HepG2 (cell line): ENCODE measurements around the gene APBB2. TPM values are rescaled to one million over a fixed set of nuclear protein-coding genes. Genes with fewer than 3 reads are reported as not detected.
A peak's percentile ranks its signal among the peaks of the same experiment; 100 is the strongest.

Experiments used
- ATAC-seq: fragments of 200-7000 bp; cut with Tn5 transposase; 3 replicates; pipeline ENCODE4 v1.9.1; 2020; ENCODE audit warnings: mild to moderate bottlenecking, moderate library complexity
- BruUV-seq: library from RNA; stranded (reverse); fragments of 400-500 nt; replicated peaks from 2 replicates; lab custom pipeline; 2021; lab: Mats Ljungman, UMichigan
- CTCF ChIA-PET: fragments of 300-600 bp; formaldehyde crosslinking; extraction: SDS; loops from one replicate; lab custom pipeline; 2021; ENCODE audit warnings: low total read pairs, inconsistent platforms, low intra/inter-chr PET ratio; lab: Yijun Ruan, JAX
- POLR2A ChIA-PET: fragments of 350-600 bp; sonication (Branson Sonifier 250); formaldehyde crosslinking; loops from one replicate; lab custom pipeline; 2020; ENCODE audit warnings: antibody characterized with exemption, inconsistent platforms; lab: Yijun Ruan, JAX
- DNase-seq: peaks from one replicate; pipeline ENCODE4 v3.0.0-alpha.2; 2015; ENCODE audit warnings: low spot score
- FAIRE-seq: peaks from 3 replicates; lab custom pipeline; 2011; peaks lifted over from hg19 to GRCh38; lab: Jason Lieb, UNC
- H2AFZ ChIP-seq: one replicate; pipeline ENCODE4 v1.6.1; 2011; ENCODE audit warnings: low read length, inconsistent platforms
- H3K27ac ChIP-seq: fragments of 300-600 bp; 3 replicates; pipeline ENCODE4 v1.8.0; 2011; ENCODE audit warnings: mixed run types, mild to moderate bottlenecking, mixed read lengths, low read length, inconsistent platforms; ENCODE audit not compliant: insufficient read depth; ENCODE audit errors: extremely low read length
- H3K27me3 ChIP-seq, 2 experiments: fragments of 200-600 bp in 1 of 2; 2 replicates in 1 of 2; 3 replicates in 1 of 2; pipeline versions ENCODE4 v1.6.0 to v1.8.0; 2011; ENCODE audit warnings: low read length in 2 of 2, mild to moderate bottlenecking in 2 of 2, moderate library complexity in 2 of 2, inconsistent platforms in 1 of 2; ENCODE audit not compliant: insufficient read depth in 2 of 2, control insufficient read depth in 1 of 2
- H3K36me3 ChIP-seq, 2 experiments: fragments of 200-600 bp in 1 of 2; replicated peaks in 1 of 2; 2 replicates in 1 of 2; 3 replicates in 1 of 2; pipeline versions ENCODE4 v1.5.1 to v1.8.0; 2011; ENCODE audit warnings: low read length in 2 of 2, inconsistent platforms in 1 of 2; ENCODE audit not compliant: insufficient read depth in 2 of 2, control insufficient read depth in 1 of 2
- H3K4me1 ChIP-seq: 2 replicates; pipeline ENCODE4 v1.5.1; 2012; ENCODE audit warnings: low read length, inconsistent platforms; ENCODE audit not compliant: insufficient read depth
- H3K4me2 ChIP-seq: 2 replicates; pipeline ENCODE4 v1.6.0; 2011; ENCODE audit warnings: low read depth, low read length, inconsistent platforms
- H3K4me3 ChIP-seq, 3 experiments: fragments of 200-600 bp in 1 of 3; sonication (generic), shearing (Covaris generic) in 1 of 3; replicated peaks in 1 of 3; 2 replicates each; pipeline ENCODE4 v1.5.1; 2011 to 2016; ENCODE audit warnings: low read length in 3 of 3, inconsistent platforms in 2 of 3, low read depth in 2 of 3, mild to moderate bottlenecking in 2 of 3, control low read depth in 1 of 3, mixed read lengths in 1 of 3; ENCODE audit not compliant: insufficient read depth in 1 of 3
- H3K79me2 ChIP-seq: one replicate; pipeline ENCODE4 v1.6.1; 2011; ENCODE audit warnings: low read length, inconsistent platforms; ENCODE audit not compliant: insufficient read depth
- H3K9ac ChIP-seq: 2 replicates; pipeline ENCODE4 v1.6.0; 2011; ENCODE audit warnings: mild to moderate bottlenecking, low read depth, low read length, inconsistent platforms; ENCODE audit not compliant: insufficient read depth
- H3K9me3 ChIP-seq: 2 replicates; pipeline ENCODE4 v1.5.1; 2012; ENCODE audit warnings: mild to moderate bottlenecking, low read length
- H4K20me1 ChIP-seq: 2 replicates; pipeline ENCODE4 v1.6.0; 2011; ENCODE audit warnings: inconsistent platforms, mild to moderate bottlenecking, low read length, moderate library complexity; ENCODE audit not compliant: insufficient read depth
- DRAP1 ChIP-seq: IDR thresholded peaks from 2 replicates; pipeline ENCODE4 v1.6.1; 2016; ENCODE audit warnings: missing genetic modification reagents, missing compliant biosample characterization
- MAFF ChIP-seq: IDR thresholded peaks from 2 replicates; pipeline ENCODE4 v1.6.1; 2011; ENCODE audit warnings: low read depth, low read length, improper control_type of control experiment
- MAFK ChIP-seq, 2 experiments: IDR thresholded peaks in 1 of 2; conservative IDR thresholded peaks in 1 of 2; 2 replicates each; pipeline ENCODE4 v1.6.1; 2011; ENCODE audit warnings: improper control_type of control experiment in 2 of 2, low read length in 2 of 2
- TBX3 ChIP-seq: fragments of 450-650 bp; IDR thresholded peaks from 2 replicates; pipeline ENCODE4 v1.6.1; 2017; ENCODE audit warnings: antibody characterized with exemption, mild to moderate bottlenecking, inconsistent platforms, borderline replicate concordance
- ZNF253 ChIP-seq: sonication (generic); formaldehyde crosslinking; IDR thresholded peaks from 2 replicates; pipeline ENCODE4 v1.8.0; 2022; ENCODE audit warnings: mild to moderate bottlenecking, missing genetic modification reagents, borderline replicate concordance
- ZNF337 ChIP-seq: sonication (generic); formaldehyde crosslinking; IDR thresholded peaks from 2 replicates; pipeline ENCODE4 v1.5.1; 2020; ENCODE audit warnings: missing genetic modification reagents, low read depth, mild to moderate bottlenecking, borderline replicate concordance
- WGBS: methylation state at CpG from one replicate; pipeline ENCODE4 v1.1.6; 2017; ENCODE audit warnings: low lambda C conversion rate; 5-methylcytosine and 5-hydroxymethylcytosine counted together
- in situ Hi-C: cut with HindIII; loops from 2 replicates; pipeline ENCODE4 v1.10.0; 2017; ENCODE audit warnings: low pct_unique_long_range_greater_than_20kb; ENCODE audit not compliant: extremely low pct_ligation_motif_present
- intact Hi-C: fragments of 100-400 bp; cut with micrococcal nuclease; formaldehyde crosslinking; loops from one replicate; pipeline ENCODE4 v1.10.0; 2022; ENCODE audit not compliant: unreplicated experiment
- polyA plus RNA-seq, 8 experiments: library from polyadenylated mRNA; depleted of rRNA in 3 of 8; stranded (reverse) in 7 of 8; unstranded in 1 of 8; fragments of >200 nt; fragmentation: Illumina TruSeq in 4 of 8; extraction: Trizol in 4 of 8; gene quantifications; 2 replicates each; pipeline versions ENCODE4 v1.2.1 to v1.2.3, GENCODE V29; 2011 to 2016; ENCODE audit warnings: low read depth in 4 of 8, missing spikeins in 1 of 8, mixed read lengths in 1 of 8; ENCODE audit not compliant: insufficient read depth in 1 of 8
- total RNA-seq, 5 experiments: library from RNA; depleted of rRNA; stranded (reverse); fragments of >200 nt; fragmentation: Illumina TruSeq; extraction: Trizol; gene quantifications; 2 replicates each; pipeline ENCODE4 v1.2.3, GENCODE V29; 2016; ENCODE audit warnings: low read depth in 1 of 5

APBB2 gene
- total and polyA plus RNA-seq, 2 of the 13 experiments (the other 11 are each of a cell fraction or from before 2014, with no cell fraction given) = 11.7 to 17.0 TPM

- ATAC-seq = no peak
- peak overlapping the region; percentile 94 for H3K4me2 ChIP-seq
- H3K4me3 ChIP-seq = peak overlapping the region; percentile 79 to 93 (median 81); a peak in 5 of 6 replicates
- BruUV-seq = no TSS peak
- no peaks in the 10 kb centered on the region for H4K20me1 ChIP-seq
- CTCF ChIA-PET = interaction anchor here (1.1 to 3.6 kb wide), 3 partner anchors 237 to 289 kb away, joined by 5 to 20 read pairs (median 6); no protein-coding TSS in a partner anchor
- H3K79me2 ChIP-seq = peaks cover 17% of the 10 kb centered on the region
- intact Hi-C loops = no loop called here
- H3K27ac ChIP-seq = peak overlapping the region; percentile 86
- POLR2A ChIA-PET = interaction anchor here (0.8 to 3.5 kb wide), 6 partner anchors 27 to 293 kb away, joined by 3 to 40 read pairs (median 4); no protein-coding TSS in a partner anchor
- peak overlapping the region; percentile 94 for H2AFZ ChIP-seq
- no peaks in the 10 kb centered on the region for H3K9me3 ChIP-seq
- peak overlapping the region; percentile 89 for H3K9ac ChIP-seq
- H3K36me3 ChIP-seq = no peaks in the 10 kb centered on the region
- peak; percentile 65 for TF ChIP-seq MAFF
- peak; percentile 30; the same call in 1 of the 2 replicates for TF ChIP-seq ZNF337 (CRISPR knock-in tag)
- no peak for TF ChIP-seq TBX3
- TF ChIP-seq DRAP1 = peak; percentile 1; the same call in 1 of the 2 replicates
- TF ChIP-seq MAFK (conservative IDR thresholded peaks at IDR 0.05 in 1 of 2, IDR thresholded peaks at IDR 0.05 in 1 of 2; ENCODE audit: low read length in 2 of 2) = peak in 1 of 2 experiments; percentile 63; a peak in 2 of 4 replicates
- TF ChIP-seq ZNF253 = no peak
- TF ChIP-seq, all 625 proteins: peak for 4
- Histone ChIP-seq H3K27me3 (peaks cover 0 to 13% of the 10 kb centered on the region in 2 experiments; a peak in 3 of 5 replicates), H3K4me1 (peaks cover 24% of the 10 kb centered on the region)
- WGBS = 0% methylated on average over 2 of the region's 2 CpGs
- no peak for DNase-seq
- in situ Hi-C loops = loop anchor here (5.0 to 10.0 kb wide), 3 partner anchors 92 to 295 kb away; no protein-coding TSS in a partner anchor
- no peak for FAIRE-seq
Measured at GRCh38 chr4:41217020-41217333, 2.6 kb upstream of the APBB2 start.
